Inflammatory macrophage treated with lipopolysaccharide for 4 hours (primary cell): ENCODE measurements around the gene ZDHHC16.

ENCODE experiments used
- DNase-seq: peaks from one replicate; pipeline ENCODE4 v3.0.0-alpha.2; 2020

Gene ZDHHC16

GRCh38 chr10:97445722-97446639 lies at the start of gene ZDHHC16, which contains the start of gene EXOSC1:
ZDHHC16 (plus strand) TSS chr10:97446175; CDS start chr10:97451676, 5,501 bp downstream.
EXOSC1 (minus strand) TSS chr10:97446006; CDS start chr10:97445985, 21 bp downstream.
- DNase-seq: peak; percentile 96

GRCh38 chr10:97399843-97400545 lies 46.0 kb upstream of the ZDHHC16 start:
- DNase-seq: peak; percentile 81

- peak; percentile 100 for DNase-seq
Measured at GRCh38 chr10:97400665-97401454, 45.1 kb upstream of the ZDHHC16 start, which contains the start of gene RRP12. RRP12 (minus strand) TSS chr10:97401340; CDS start chr10:97401231, 109 bp downstream.

DNA sequence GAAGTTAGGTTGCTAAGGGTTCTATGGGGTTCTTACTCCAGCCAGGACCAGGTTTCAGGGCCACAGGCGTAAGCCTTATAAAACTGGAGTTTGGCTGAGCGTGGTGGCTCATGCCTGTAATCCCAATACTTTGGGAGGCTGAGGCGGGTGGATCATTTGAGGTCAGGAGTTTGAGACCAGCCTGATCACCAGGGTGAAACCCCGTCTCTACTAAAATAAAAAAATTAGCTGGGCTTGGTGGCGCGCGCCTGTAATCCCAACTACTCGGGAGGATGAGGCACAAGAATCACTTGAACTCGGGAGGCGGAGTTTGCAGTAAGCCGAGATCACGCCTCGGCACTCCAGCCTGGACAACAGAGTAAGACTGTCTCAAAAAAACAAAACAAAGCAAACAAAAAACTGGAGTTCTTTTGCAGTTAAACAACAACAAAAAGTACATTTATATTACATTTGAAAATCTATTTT lies 44.5 kb upstream of the ZDHHC16 start:
- DNase-seq: no peak

DNA sequence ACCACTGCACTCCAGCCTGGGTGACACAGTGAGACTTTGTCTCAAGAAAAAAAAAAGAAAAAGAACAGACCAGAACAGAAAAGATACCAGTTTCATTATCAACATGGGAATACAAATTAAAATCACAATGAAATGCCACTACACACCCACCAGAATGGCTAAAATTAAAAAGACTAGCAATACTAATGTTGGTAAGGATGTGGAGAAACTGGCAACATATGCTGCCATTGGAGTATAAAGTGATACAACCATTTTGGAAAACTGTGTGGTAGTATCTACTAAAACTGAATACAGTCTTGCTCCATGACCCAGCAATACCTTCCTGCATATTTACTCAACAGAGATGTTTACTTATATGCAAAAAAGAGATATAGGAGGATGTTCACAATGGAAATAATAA lies 41.9 kb upstream of the ZDHHC16 start:
- no peak for DNase-seq

- peak; percentile 91 for DNase-seq
Measured at GRCh38 chr10:97406064-97406463, 39.9 kb upstream of the ZDHHC16 start.

- DNase-seq: peak; percentile 44
Measured at GRCh38 chr10:97406483-97406882, 39.5 kb upstream of the ZDHHC16 start.

DNA sequence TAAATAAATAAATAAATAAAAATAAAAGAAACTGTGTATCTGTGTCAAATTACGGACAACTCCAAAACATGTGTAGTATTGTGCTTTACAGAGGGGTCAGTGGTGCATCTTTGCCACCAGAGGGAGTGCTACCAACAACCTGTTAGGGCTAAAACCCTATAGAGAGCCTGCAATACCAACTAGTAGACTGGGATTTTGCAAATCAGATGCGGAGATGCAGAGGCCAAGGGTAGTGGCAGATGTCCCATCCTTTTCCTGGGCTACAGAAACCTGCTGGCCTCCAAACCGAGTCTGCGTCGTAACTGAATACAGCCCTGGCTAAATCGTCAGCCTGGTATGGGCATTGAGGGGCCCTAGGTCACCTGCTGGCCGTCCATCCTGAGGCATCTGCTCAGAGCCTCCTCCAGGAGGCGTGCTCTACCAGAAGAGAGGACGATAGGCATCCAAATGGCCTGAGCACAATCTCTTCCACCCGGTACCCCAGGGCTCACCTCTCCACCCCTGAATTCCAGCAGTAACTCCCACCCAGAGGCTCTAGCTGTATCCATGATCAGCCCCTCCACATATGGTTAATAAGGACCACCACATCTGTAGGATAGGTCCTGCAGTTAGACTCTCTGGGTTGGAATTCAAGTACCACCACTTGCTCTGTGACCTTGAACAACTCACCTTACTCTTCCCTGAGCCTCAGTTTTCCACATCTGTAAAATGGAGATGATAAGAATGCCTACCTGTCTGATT lies 38.6 kb upstream of the ZDHHC16 start:
- DNase-seq: peak; percentile 84

DNA sequence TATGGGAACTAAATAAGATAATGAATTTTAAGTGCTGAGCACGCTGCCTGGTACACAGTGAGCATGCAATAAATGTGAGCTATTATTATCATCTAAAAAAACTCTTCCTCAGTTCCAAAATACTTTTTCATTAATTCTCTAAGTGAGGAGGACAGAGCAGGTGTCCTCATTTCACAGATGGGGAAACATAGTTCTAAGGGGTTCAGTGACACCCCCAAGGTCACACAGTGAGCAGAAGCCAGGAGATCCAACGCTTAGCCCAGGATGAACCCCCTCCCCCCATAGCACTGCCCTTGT lies 38.1 kb upstream of the ZDHHC16 start:
- DNase-seq: no peak

GRCh38 chr10:97408496-97408992 lies 37.4 kb upstream of the ZDHHC16 start:
- peak; percentile 72 for DNase-seq

GRCh38 chr10:97411406-97411805 lies 34.6 kb upstream of the ZDHHC16 start:
- DNase-seq: peak; percentile 78

DNA sequence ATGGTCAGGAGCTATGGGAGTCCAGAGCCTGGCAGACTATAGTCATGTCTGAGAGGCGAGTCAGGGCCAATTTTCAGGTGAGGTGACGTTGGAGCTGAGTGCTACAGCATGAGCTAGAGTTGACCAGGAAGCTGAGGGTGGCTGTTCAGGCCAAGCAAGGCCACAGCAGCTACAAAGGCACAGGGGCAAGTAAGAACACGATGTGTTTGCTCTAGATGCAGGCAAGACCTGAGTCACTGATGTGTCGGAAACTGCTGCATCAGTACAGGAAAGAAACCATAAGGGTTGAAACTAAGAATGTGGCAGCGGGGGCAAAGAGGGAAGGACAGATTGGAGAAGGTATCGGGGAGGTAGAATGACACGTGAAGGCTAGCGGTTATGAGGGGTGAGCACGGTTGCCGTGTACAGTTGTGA lies 33.1 kb upstream of the ZDHHC16 start:
- DNase-seq: peak; percentile 26

GRCh38 chr10:97416565-97416964 lies 29.4 kb upstream of the ZDHHC16 start:
- no peak for DNase-seq

DNA sequence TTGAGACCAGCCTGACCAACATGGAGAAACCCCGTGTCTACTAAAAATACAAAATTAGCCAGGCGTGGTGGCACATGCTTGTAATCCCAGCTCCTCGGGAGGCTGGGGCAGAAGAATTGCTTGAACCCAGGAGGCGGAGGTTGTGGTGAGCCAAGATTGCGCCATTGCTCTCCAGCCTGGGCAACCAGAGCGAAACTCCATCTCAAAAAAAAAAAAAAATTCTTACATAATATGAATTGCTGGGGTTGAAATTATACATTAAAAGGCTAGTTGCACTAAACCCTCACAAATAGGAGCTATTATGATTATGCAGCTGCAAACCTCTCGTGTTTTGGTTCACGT lies 22.2 kb upstream of the ZDHHC16 start:
- DNase-seq: peak; percentile 56

DNA sequence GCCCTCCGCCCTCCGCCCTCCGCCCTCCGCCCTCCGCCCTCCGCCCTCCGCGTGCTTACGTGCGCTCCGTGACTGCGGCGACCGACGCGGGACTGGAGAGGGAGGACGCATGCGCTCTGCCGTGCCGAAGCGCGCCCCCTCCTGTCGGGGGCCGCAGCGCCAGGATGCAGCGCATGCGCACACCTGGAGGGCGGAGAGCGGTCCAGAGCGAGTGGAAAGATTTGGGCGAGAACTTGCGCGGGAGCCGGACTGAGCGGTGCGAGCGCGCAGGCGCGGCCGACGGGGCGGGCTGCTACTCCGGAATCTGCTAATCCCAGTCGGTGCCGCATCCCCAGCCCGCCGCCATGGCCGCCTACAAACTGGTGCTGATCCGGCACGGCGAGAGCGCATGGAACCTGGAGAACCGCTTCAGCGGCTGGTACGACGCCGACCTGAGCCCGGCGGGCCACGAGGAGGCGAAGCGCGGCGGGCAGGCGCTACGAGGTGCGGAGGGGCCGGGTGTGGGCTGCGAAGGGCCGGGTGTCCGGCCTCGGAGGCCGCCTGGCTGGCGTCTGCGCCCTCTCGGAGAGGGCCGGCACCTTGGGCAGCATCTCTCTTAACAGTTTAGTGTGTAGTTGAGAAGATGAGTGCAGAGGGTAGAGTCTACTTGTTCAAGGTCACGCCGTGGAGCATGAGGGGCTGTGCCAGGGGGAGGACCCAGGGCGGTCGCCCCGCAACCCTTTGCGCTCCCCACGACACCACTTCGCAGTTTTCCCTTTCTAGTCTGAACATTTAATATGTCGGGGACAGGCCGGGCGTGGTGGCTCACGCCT lies 19.8 kb upstream of the ZDHHC16 start, which contains the start of gene PGAM1:
PGAM1 (plus strand) TSS at position 228 of the 812 bp plus-strand sequence; CDS start at position 345, 117 bp downstream.
- peak; percentile 94 for DNase-seq

GRCh38 chr10:97426776-97427570 lies 19.0 kb upstream of the ZDHHC16 start:
- DNase-seq: no peak

DNA sequence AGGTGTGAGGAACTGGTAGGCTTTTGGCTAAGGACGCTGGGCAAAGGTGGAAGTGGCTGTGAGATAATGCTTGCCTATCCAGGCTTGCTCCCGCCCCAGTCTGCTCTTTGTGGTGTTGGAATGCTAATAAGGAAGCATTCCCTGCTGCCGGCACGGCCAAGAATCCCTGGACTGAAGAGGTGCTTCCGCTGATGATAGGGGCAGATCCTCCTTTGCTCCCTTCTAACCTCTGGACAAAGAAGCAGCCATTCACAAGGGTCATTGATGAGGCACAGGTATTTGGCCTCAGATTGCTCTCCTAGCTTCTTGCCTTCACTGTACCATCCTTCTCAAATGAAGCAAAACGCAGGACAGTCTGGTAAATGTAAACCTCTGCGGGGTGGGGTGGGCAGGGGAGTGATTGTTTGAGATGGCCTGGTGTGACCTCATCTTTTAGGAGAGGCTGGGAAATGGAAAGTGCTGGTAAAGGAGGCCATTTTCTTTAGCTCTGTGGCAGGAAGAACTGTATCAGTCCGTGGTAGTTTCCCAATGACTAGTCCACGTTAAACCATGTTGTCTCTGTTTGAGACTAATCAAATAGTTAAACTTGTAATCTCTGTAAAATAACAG lies 18.3 kb upstream of the ZDHHC16 start:
- peak; percentile 73 for DNase-seq

GRCh38 chr10:97428572-97428981 lies 17.4 kb upstream of the ZDHHC16 start:
- peak; percentile 52 for DNase-seq

- no peak for DNase-seq
Measured at GRCh38 chr10:97434055-97434454, 11.9 kb upstream of the ZDHHC16 start.

DNA sequence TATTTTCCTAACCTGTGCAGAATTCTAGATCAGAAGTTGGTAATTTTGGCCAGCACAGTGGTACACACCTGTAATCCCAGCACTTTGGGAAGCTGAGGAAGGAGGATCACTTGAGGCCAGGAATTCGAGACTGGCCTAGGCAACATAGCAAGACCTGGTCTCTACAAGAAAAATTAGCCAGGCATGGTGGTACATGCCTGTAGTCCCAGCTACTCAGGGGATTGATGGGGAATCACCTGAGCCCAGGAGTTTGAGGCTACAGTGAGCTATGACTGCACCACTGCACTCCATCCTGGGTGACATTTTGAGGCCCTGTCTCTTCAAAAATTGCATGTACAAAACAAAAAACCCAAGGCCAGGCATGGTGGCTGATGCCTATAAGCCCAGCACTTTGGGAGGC lies 11.4 kb upstream of the ZDHHC16 start:
- no peak for DNase-seq
